Right lobe of liver (tissue), 4 donors: ENCODE results near the gene PDCL3.

ENCODE experiments used
- CTCF ChIP-seq, 4 donors: fragments of 200-600 bp in 3 of 4; fragments of 450-650 bp in 1 of 4; IDR thresholded peaks; one replicate each; pipeline versions ENCODE4 v1.5.1 to v1.8.0; 2016 to 2022; ENCODE audit warnings: antibody characterized with exemption in 4 of 4, mild to moderate bottlenecking in 2 of 4
- POLR2A ChIP-seq: fragments of 450-650 bp; IDR thresholded peaks from one replicate; pipeline ENCODE4 v1.6.1; 2017; ENCODE audit warnings: antibody characterized with exemption, mild to moderate bottlenecking
- donor health status: DM: no; HTN: no; CAD: no.
- donor health status: DM: no; HTN: no; CAD: no.
- donor health status: DM: no; HTN: yes; CAD: no.

GRCh38 chr2:100584816-100585215, 22.0 kb downstream of the PDCL3 start:
- TF ChIP-seq CTCF (IDR thresholded peaks at IDR 0.05) (no peak), POLR2A (no peak)
